Esophagus mucosa (tissue), 1 donor: ENCODE data around the gene PSMA7. TPM values are rescaled to one million over a fixed set of nuclear protein-coding genes. Genes with fewer than 3 reads are reported as not detected.
"Not testable (repeated sequence)": the region's sequence is repeated elsewhere in the genome, so short reads cannot be mapped to it uniquely, and the experiment has no call there.

Experiments
- ATAC-seq: fragments of 200-7000 bp; cut with Tn5 transposase; one replicate; pipeline ENCODE4 v1.9.1; 2020
- total RNA-seq: library from RNA; stranded (reverse); gene quantifications from one replicate; pipeline ENCODE4 v1.2.4, GENCODE V29; 2023
- donor health status: DM: yes; HTN: yes; CAD: no.

Gene PSMA7
- total RNA-seq, 1 donor from 2014 or later = 177 TPM

DNA sequence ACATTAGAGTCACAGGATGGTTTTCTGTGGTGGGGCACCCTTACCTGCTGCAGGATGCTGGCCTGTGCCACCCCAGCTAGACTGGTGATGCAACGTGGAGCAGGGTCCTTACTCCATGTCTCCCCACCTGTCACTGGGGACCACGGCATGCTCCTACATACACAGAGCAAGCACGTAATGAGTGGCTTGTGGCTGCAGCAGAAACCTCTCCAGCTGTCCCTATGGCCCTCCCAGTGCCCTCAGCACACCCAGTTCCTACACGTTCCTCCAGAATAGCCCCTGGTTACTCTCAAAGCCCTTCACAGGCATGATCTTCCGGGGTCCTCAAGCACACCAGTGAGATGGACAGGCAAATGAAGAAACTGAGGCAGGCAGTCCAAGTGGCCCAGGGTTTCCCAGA, 24.1 kb downstream of the PSMA7 start:
- no peak for ATAC-seq

DNA sequence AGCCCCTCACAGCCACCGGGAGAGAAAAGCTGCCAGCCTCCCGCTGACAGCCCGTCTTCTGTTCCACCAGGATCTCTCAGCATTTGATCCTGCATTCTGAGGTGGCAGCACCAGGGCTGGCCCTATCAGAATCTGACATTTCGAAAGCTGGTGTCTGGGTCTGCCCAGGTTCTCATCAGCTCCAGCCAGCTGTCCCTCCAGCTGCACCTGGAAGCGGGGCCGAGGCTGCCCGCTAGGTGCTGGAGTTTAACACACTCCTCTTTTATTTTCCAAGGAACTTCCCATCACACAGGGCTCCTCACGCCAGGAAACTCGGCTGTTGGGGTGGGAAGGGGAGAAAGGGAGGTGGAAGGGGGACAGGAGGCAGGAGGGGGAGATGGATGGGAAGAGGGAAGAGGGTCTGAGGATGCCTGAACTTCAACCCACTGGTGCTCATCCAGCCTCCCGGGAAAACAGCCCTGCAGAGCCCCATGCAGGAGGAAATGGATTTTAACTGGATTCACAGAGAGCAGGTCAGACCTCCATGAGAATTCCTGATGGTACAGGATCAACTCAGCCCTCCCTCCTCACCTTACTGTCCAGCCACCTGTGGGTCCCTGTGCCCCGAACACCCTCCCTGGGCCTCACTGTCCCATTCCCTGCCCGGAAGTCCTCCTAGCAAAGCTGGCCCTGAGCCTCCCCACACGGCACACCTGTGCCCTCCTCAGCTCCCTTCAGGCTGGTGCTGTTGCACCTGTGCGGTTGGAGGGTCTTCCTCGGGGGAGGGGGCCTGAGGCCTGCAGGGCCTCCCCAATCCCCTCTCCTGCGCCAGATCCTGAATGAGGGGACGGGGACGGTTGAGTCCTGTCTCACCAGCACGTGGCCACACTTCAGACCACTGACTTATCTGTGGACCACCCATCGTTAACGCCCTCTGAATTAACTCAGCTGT, 24.8 kb downstream of the PSMA7 start:
- no peak for ATAC-seq

DNA sequence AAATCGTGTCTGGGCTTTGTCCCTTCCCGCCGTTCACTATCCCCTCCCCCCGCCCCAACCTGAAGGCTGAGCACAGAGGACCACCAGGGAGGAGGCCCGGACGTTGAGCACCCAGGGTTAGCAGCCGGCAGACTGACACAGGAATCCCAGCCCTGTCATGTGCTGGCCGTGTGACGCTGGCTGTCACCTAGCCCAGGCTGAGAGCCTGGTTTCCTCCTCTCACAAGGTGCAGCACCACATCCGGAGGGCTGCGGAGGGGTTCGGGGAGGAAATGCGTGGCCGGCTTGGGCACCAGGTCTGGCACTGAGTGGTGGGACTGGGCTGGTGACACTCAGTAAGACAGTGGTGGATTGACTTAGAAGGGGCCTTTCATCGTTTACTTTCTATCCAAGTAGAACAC, 25.5 kb downstream of the PSMA7 start:
- ATAC-seq = no peak

DNA sequence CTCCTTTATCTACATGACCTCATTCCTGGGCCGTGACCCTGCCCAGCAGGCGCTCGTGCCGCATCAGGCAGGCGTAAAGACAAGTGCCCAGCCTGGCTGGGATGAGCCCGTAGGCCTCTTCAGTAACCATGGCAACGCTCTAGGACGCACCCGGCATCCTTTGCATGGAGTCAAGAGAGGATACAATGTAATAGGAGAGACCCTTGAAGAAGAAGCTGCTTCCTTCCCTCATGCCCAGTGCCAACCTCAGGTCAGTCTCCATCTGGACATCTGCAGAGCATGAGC, 25.9 kb downstream of the PSMA7 start:
- no peak for ATAC-seq

DNA sequence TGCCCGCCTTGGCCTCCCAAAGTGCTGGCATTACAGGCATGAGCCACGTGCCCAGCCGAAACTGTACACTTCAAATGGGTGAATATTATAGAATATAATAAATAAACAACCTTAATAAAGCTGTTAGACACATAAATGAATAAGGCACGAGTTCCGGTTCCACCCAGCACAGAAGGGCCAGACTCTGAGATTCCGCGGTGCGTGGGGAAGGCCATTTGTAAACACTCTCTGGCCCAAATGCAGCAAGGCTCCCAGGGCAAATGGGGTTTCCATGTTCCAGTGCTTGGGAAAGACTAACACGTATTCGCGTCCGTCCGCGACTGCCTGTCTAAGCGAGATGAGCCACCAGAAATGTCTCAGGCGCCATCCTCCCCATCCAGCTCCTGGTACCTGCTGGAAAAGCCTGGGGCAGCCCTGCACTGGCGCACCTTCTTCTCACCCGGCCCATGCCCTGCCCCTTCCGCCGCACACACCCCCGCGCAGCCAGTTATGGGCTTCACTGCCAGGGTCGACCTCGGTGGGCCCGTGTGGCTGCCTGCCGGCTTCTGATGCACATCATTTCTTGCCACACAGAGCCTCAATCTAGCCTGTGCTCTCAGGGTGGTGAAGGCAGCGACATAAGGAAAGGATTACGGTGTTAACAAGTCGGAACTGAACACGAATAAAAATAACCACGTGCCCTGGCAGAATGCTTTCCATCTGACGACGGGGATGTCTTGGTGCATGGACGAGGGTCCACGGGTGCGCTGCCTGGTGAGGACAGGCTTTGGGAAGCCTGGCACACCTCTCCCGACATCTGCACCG, 26.4 kb downstream of the PSMA7 start:
- no peak for ATAC-seq

DNA sequence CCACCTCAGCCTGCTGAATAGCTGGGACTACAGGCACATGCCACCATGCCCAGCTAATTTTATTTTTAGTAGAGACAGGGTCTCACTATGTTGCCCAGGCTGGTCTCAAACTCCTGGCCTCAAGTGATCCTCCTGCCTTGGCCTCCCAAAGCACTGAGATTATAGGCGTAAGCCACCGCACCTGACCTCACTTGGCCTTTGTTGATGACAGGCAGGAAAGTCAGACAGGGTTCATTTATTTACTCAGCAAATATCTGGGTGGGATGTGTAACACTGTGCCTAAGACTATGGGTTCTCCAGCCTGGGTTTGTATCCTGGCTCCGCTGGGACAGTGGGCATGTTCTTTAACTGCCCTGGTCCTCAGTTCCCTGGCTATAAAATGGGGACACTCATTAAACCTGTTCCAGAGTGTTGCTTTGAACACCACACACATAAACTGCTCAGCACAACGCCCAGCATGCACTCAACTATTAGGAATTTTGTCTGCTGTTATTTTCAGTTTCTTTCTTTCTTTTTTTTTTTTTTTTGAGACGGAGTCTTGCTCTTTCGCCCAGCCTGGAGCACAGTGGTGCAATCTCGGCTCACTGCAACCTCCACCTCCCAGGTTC, 27.3 kb downstream of the PSMA7 start:
- ATAC-seq = not testable (repeated sequence)

DNA sequence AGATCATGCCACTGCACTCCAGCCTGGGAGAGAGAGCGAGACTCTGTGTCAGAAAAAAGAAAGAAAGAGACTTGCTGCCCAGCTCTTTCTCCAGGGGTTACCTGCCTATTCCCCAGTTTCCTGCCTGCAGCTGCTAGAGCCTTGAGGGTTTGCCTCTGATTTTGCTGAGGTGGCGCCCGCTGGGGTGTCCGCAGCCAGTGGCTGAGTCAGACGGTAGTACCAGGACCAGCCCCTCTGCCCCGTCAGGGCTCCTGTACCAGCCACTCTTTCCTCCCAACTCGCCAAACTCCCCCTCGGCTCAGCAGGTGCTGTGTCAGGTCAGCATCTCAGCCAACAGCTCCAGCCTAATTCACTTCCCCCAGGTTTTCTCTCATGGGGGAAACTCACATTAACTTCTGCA, 28.3 kb downstream of the PSMA7 start:
- no peak for ATAC-seq

DNA sequence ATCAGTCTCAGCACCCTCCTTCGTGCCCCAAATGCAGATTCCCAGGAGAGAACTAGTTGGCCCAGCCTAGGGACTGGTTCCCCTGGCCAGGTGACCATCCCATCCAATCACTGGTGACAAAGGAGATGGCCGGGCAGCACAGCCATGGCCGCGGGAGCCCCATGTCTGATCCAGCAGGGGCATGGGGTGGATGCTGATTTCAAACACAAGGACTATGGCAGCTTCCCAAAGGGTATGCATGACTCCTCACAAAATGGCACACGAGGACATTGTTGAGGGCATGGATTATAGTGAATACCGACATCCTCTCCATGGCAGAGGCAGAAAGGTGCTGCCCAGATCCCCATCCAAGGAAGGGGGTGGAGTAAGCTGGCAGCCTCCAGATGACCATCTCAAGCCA, 30.8 kb downstream of the PSMA7 start:
- ATAC-seq = no peak

DNA sequence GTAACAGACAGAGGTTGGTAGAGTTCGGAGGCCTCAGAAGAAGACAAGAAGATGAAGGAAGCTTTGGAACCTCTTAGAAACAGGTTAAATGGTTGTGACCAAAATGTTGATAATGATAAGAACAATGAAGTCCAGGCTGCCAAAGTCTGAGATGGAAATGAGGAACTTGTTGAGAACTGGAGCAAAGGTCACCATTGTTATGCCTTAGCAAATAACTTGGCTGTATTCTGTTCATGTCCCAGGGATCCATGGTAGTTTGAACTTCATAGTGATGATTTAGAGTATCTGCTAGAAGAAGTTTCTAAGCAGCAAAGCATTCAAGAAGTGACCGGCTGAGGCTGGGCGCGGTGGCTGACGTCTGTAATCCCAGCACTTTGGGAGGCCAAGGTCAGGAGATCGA, 32.0 kb downstream of the PSMA7 start:
- ATAC-seq = no peak

DNA sequence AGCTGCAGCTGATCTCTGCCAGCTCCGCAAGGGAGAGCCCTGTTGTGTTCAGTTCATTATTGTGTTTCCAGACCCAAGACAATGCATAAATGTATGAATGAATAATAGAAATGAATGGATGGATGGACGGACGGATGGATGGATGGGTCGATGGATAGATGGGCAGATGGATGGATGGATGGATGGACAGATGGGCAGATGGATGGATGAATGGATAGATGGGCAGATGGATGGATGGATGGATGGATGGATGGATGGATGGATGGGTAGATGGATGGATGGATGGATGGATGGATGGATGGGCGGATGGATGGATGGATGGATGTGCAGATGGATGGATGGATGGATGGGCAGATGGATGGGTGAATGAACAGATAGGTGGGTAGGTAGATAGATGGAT, 37.6 kb downstream of the PSMA7 start:
- no peak for ATAC-seq

DNA sequence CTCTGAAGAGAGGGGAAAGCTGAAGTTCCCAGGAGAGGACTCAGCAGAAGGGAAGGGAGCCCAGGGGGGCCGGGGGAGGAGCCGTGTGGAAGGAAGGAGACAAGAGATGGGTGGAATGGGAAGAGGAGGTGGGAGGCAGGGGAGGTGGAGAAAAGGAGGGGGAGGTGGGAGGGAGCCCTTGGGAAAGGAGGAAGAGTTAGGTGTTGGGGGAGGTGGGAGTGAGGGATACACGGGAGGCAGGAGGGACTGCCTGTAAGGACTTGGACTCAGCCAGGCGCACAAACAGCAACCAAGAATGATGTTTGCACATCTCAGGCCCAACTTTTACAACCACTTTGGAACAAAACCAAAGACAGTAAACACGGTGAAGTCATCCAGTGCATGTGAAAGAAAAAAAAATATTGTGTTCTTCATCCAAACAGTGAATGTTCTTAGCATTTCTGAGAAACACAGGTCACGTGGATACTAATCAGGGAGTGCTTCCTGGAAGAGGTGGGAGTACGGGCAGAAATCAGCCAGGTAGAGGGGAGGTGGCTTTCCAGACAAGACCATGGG, 38.3 kb downstream of the PSMA7 start:
- ATAC-seq = no peak

DNA sequence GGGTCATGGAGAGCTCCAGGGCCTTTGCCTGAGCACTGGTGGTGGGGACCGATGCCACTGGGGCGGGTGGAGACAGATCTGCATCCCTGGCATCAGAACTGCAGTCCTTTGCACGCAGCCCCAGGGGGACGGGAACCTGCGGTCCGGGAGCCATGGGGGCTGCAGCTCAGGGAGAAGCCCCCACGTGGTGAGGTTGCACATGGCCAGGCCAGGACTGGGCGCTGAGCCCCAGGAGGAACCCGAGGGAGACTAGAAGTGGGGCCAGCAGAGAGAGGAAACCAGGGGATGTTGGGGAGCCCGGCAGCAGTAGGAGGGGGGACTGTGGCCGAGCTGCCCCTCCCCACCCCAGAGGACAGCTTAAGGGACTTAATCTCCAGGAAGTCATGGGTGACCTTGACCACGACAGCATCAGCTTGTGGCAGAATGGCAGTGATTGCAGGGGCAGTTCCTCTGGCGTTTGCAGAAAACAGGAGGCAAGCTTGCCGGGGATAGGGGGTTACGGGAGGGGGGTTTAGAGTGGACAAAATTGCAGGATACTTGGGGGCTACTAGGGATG, 38.9 kb downstream of the PSMA7 start:
- ATAC-seq = no peak

DNA sequence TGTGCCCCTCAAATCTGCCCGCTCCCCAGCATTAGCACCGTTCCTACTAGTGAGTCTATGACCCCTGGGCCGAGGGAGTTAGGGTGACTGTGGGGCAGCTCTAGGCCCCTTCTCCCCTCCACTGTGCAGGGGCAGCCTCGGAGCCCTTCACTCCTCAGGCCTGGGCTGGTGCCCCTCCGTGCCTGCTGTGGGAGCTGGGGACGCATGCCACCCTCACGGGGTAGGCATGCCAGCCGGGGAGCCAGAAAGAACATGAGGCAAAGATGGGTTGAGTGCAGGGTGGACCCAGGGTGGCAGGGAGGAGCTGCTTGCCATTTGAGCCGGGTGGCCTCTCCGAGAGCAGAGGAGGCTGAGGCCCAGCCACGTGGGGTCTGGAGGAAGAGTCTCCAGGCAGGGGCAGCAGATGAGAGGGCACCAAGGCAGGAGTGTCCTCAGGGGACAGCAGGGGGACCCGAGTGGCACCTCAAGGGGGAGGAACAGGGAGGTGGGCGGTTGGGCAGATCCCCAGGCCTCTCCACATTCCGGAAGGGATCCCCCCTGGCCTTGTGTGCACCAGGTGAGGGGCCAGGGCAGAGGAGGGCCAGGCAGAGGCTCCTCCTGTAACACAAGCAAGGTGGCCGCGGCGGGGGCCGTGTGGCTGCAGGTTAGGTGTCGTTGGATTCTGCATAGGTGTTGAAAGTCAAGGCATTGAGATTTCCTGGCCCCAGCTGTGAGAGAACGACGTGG, 39.5 kb downstream of the PSMA7 start:
- no peak for ATAC-seq

DNA sequence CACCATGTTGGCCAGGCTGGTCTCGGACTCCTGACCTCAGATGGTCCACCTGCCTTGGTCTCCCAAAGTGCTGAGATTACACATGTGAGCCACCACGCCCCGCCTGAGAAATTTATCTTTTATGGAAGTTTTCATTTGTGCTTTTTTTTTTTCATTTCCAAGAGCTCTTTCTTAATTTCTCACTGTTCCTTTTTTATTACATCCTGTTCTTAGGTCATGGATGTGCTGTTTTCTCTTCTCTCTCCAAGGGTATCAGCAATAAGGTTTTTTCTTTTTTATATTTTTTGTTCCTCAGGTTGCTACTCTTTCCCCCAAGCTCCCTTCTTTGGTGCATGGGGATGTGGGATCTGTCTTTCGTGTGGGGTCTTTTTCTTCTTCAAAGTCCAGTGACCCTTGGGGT, 42.1 kb downstream of the PSMA7 start:
- ATAC-seq = no peak

DNA sequence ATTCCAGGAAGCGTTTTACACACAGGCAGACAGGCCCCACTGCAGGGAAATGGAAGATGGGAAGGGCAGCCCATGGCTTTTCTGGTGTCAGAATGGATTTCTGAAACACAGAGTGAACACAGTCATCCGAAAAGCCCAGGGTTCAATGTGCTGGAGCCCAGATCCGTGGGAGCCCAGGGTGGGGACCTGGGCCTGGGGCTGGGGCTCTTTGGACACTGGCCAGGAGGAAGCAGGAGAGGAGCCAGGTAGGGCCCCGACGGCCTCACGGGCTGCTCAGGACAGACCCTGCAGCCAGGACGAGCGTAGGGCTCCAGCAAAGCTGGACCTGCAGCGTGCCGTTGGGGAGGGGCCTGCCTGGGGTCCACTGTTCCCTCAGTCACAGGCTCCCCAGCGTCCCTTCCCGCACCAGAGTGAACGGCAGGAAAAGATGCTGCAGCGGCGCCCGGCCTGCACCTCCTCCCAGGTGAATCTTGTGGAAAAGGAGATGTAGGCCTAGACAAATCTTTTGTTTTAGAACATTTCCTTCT, 45.2 kb downstream of the PSMA7 start:
- ATAC-seq = no peak

DNA sequence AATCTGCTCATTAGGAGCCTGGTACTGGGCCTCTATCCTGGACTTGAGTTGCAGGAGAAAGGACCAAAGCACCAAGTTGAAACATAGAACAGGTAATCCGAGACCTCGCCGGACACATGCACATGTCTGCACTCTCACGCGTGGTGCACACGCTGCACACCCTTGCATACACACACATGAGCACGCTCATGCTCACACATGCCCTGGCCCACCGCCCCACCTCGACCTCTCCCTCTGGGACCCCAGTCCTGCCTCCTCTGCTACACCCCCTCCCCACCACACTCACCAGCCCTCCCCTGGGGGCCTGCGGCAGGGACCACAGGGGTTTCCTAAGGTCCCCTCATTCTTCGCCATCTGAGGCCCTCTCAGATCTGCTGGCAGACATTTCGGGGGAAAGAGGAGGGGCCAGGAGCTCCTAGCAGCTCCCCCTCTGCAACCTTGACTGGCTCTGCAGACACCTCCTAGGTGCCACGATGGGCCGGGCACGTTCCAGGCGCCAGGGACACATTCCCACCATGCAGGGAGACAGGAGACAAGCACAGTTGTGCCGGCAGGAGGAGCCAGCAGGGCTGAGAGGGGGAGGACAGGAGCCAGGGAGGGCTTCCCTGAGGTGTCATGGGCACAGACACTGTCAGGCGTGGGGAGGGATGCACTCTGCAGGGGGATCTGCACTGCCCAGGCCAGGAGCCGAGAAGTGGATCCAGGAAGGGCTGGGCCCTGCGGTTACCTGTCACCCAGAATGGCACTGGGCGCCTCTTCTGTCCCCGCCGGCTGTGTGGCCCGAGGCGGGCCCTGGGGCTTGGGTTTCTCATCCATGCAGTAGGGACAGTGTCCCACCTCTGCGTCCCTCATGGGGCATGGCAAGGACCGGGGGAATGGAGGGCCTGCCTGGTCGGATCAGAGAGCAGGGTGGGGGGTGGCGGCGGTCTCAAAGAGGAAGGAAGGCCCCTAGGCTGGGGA, 46.5 kb downstream of the PSMA7 start:
- ATAC-seq = no peak

DNA sequence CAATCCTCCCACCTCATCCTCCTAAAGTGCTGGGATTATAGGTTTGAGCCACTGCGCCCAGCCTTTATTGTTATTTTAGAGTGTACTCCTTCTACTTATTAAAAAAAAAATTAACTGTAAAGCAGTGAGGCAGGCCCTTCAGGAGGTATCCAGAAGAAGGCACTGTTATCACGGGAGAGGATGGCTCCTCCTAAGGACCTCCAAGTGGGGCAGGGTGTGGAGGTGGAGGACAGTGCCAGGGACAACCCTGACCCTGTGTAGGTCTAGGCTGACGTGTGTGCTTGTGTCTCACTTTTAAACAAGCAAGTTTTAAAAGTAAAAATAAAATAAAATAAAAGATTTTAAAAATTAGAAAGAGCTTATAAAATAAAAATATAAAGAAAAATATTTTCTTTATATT, 53.8 kb downstream of the PSMA7 start:
- ATAC-seq = no peak

DNA sequence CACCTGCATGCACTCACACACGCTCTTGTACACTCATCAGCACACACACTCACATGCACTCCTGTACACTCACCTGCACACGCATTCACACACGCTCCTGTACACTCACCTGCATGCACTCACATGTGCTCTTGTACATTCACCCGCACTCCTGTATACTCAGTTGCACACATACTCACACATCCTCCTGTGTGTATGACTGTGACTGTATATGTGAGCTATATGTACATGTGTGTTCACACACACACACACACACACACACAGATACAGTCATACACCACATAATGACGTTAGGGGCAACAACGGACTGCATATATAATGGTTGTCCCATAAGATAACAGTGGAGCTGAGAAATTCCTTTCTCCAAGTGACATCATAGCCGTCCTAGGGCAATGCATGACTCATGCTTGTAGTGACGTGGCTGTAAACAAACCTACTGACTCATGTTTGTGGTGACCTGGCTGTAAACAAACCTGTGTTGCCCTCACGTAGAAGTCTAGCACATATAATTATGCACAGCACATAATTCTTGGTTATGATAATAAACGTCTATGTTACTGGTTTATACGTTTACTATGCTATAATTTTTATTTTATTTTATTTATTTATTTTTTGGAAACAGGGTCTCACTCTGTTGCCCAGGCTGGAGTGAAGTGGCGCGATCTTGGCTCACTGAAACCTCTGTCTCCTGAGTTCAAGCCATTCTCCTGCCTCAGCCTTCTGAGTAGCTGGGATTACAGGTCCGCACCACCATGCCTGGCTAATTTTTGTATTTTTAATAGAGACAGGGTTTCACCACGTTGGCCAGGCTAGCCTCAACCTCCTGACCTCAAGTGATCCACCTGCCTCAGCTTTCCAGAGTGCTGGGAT, 54.7 kb downstream of the PSMA7 start:
- ATAC-seq = peak; percentile 81

DNA sequence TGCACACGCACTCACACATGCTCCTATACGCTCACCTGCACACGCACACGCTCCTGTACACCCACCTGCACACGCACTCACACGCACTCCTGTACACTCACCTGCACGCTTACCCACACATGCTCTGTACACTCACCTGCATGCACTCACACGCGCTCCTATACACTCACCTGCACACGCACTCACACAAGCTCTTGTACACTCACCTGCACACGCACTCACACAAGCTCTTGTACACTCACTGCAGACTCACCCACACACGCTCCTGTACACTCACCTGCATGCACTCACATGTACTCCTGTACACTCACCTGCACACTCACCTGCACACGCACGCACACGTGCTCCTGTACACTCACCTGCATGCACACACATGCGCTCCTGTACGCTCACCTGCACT, 55.6 kb downstream of the PSMA7 start:
- ATAC-seq = no peak

DNA sequence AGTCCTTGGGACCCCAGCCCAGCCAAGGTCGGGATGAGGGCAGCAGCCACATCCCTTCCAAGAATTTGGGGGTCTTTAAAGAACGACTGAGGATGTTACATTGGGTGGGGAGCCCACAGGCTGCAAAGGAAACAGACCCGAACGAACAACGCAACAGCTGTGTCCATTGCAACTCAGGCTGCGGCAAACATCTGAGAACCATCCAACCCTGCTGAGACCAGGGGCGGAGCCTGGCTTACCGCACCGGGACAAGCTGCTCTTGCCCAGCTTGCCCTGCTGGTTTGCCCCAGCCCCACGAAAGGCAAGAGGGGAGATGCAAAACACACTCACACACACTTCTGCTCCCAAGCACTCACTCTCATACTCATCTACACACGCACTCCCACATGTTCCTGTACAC, 56.0 kb downstream of the PSMA7 start:
- ATAC-seq = no peak
